Nephron (organoid): ENCODE results near the gene EGR2.

ENCODE experiments used
- H3K27ac Mint-ChIP-seq, 3 experiments: 2 replicates each; pipeline ENCODE4 v1.8.0; 2020; ENCODE audit warnings: mixed read lengths in 3 of 3, mild to moderate bottlenecking in 2 of 3, moderate library complexity in 1 of 3
- H3K27me3 Mint-ChIP-seq: 2 replicates; pipeline ENCODE4 v1.8.0; 2021; ENCODE audit warnings: low read depth, mild to moderate bottlenecking, moderate library complexity, mixed read lengths
- H3K36me3 Mint-ChIP-seq: 2 replicates; pipeline ENCODE4 v1.8.0; 2020; ENCODE audit warnings: low read depth, mixed read lengths
- H3K4me1 Mint-ChIP-seq: 2 replicates; pipeline ENCODE4 v1.8.0; 2020; ENCODE audit warnings: mixed read lengths
- H3K4me3 Mint-ChIP-seq, 3 experiments: 2 replicates each; pipeline ENCODE4 v1.8.0; 2020; ENCODE audit warnings: mild to moderate bottlenecking in 3 of 3, mixed read lengths in 3 of 3, moderate library complexity in 2 of 3
- H3K9me3 Mint-ChIP-seq: 2 replicates; pipeline ENCODE4 v1.8.0; 2020; ENCODE audit warnings: mixed read lengths
- CTCF ChIP-seq, 3 experiments: fragments of 200-600 bp; sonication (generic); IDR thresholded peaks; one replicate each; pipeline ENCODE4 v1.5.0; 2021; ENCODE audit warnings: antibody characterized with exemption in 3 of 3; ENCODE audit not compliant: unreplicated experiment in 3 of 3

The EGR2 gene

GRCh38 chr10:62796896-62797295 is 19.3 kb downstream of the EGR2 start:
- H3K4me1 Mint-ChIP-seq: peaks cover 34% of the 10 kb centered on the region
- no peak for TF ChIP-seq CTCF (IDR thresholded peaks at IDR 0.05; ENCODE audit: unreplicated experiment in 3 of 3)
- no peaks in the 10 kb centered on the region for H3K9me3 Mint-ChIP-seq
- no peak overlapping the region for H3K4me3 Mint-ChIP-seq
- H3K27ac Mint-ChIP-seq: peak overlapping the region in 2 of 3 experiments; percentile 21 to 22
- H3K36me3 Mint-ChIP-seq: no peaks in the 10 kb centered on the region
- H3K27me3 Mint-ChIP-seq: no peaks in the 10 kb centered on the region

- Mint-ChIP-seq H3K4me1 (peaks cover 36% of the 10 kb centered on the region), H3K27me3 (no peaks in the 10 kb centered on the region), H3K4me3 (no peak overlapping the region), H3K27ac (peak overlapping the region in 2 of 3 experiments; percentile 21 to 63), H3K36me3 (no peaks in the 10 kb centered on the region), H3K9me3 (no peaks in the 10 kb centered on the region)
- TF ChIP-seq CTCF (IDR thresholded peaks at IDR 0.05; ENCODE audit: unreplicated experiment in 3 of 3): no peak
Observed at GRCh38 chr10:62795762-62796161, 20.4 kb downstream of the EGR2 start.

DNA sequence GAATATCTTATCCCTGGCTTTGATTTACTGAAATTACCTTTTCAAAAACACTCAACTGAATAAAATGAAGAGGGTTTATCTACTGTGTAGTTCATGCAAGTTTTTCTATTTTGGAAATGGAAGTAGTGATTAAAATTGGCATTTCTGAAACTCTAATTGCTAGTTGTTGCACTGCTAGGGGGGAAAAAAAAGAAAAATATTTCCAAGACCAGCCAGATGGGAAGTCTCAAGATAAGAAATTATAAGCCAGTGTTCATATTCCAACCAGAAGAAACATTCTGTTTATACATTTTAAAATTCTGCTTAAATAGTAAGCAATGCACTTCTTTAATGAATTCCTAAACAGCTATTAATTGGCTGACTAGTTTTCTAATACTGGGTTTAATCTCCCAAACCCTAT is 21.1 kb downstream of the EGR2 start:
- Mint-ChIP-seq H3K27me3 (no peaks in the 10 kb centered on the region), H3K9me3 (no peaks in the 10 kb centered on the region), H3K36me3 (no peaks in the 10 kb centered on the region), H3K4me3 (no peak overlapping the region), H3K4me1 (peaks cover 29% of the 10 kb centered on the region), H3K27ac (peak overlapping the region in 2 of 3 experiments; percentile 58 to 60)
- no peak for TF ChIP-seq CTCF (IDR thresholded peaks at IDR 0.05; ENCODE audit: unreplicated experiment in 3 of 3)

- Mint-ChIP-seq H3K36me3 (no peaks in the 10 kb centered on the region), H3K9me3 (no peaks in the 10 kb centered on the region), H3K27ac (peak overlapping the region in 1 of 3 experiments; percentile 60), H3K4me3 (no peak overlapping the region), H3K4me1 (peaks cover 32% of the 10 kb centered on the region), H3K27me3 (no peaks in the 10 kb centered on the region)
- TF ChIP-seq CTCF (IDR thresholded peaks at IDR 0.05; ENCODE audit: unreplicated experiment in 3 of 3): no peak
Observed at GRCh38 chr10:62794306-62794705, 21.9 kb downstream of the EGR2 start.

DNA sequence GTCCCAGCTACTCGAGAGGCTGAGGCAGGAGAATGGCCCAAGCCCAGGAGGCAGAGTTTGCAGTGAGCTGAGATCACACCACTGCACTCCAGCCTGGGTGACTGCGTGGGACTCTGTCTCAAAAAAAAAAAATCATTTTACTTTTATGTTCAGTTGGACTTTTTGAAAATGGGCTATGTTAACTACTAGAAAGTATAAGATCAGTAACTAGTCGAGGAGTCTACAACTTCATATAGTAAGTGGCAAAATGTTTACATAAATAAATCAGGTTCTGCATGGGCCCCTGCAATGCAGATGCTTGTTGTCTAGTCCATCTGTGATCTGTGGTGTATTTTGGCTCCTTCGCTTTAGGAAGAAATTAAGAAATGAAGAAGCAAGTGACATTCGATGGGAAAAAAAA is 23.9 kb downstream of the EGR2 start:
- no peaks in the 10 kb centered on the region for H3K9me3 Mint-ChIP-seq
- H3K36me3 Mint-ChIP-seq: no peaks in the 10 kb centered on the region
- no peaks in the 10 kb centered on the region for H3K27me3 Mint-ChIP-seq
- H3K4me3 Mint-ChIP-seq: no peak overlapping the region
- no peak for TF ChIP-seq CTCF (IDR thresholded peaks at IDR 0.05; ENCODE audit: unreplicated experiment in 3 of 3)
- peaks cover 40% of the 10 kb centered on the region for H3K4me1 Mint-ChIP-seq
- H3K27ac Mint-ChIP-seq: no peak overlapping the region

DNA sequence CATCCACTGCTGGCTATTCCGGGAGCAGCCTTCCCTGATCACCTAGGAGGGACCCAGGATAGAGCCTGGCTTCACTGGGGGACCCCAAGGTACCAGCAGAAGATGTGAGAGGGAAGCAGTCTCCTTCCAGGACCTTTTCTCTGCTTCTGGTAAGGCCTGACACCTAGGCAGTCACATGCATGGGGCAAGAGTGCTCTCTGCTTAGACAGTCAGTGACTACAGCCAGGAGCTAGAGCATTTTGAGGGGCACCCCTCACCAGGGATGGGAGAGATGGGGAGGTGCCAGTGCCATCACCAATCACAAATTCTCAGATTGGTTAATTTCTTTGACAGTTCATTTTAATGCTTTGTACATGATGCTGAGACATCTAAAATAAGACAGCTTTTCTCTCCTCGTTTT is 25.6 kb downstream of the EGR2 start:
- peaks cover 14% of the 10 kb centered on the region for H3K9me3 Mint-ChIP-seq
- H3K4me3 Mint-ChIP-seq: no peak overlapping the region

More for the DNA sequence above, 25.6 kb downstream of the EGR2 start:
- H3K4me1 Mint-ChIP-seq: peaks cover 32% of the 10 kb centered on the region
- TF ChIP-seq CTCF (IDR thresholded peaks at IDR 0.05; ENCODE audit: unreplicated experiment in 3 of 3): no peak
- H3K27me3 Mint-ChIP-seq: no peaks in the 10 kb centered on the region
- peak overlapping the region in 1 of 3 experiments; percentile 31 for H3K27ac Mint-ChIP-seq
- H3K36me3 Mint-ChIP-seq: no peaks in the 10 kb centered on the region
